Loucy (cell line): ENCODE measurements around the gene OR2T35.
"Not testable (repeated sequence)": the region's sequence is repeated elsewhere in the genome, so short reads cannot be mapped to it uniquely, and the experiment has no call there.

Source experiments
- CTCF ChIP-seq: fragments of 200-600 bp; sonication (generic); conservative IDR thresholded peaks from 2 replicates; pipeline ENCODE4 v1.5.1; 2014; ENCODE audit warnings: mild to moderate bottlenecking, antibody characterized with exemption, low read length
- EZH2phosphoT487 ChIP-seq: fragments of 200-600 bp; IDR thresholded peaks from 2 replicates; pipeline ENCODE4 v1.6.1; 2018; ENCODE audit warnings: antibody characterized with exemption, mild to moderate bottlenecking, moderate library complexity, borderline replicate concordance

GRCh38 chr1:248645178-248645577 lies at the start of gene OR2T35:
- not testable (repeated sequence) for TF ChIP-seq EZH2phosphoT487, CTCF
